Osteocyte (in vitro differentiated cells): ENCODE data around the gene RPS5. TPM values are rescaled to one million over a fixed set of nuclear protein-coding genes. Genes with fewer than 3 reads are reported as not detected.

Experiments
- DNase-seq: peaks from one replicate; pipeline ENCODE4 v3.0.0; 2021; ENCODE audit warnings: mixed read lengths; ENCODE audit not compliant: unreplicated experiment; ENCODE audit errors: extremely low spot score
- H3K27ac Mint-ChIP-seq: one replicate; pipeline ENCODE4 v1.8.0; 2021; ENCODE audit warnings: mild to moderate bottlenecking, mixed read lengths; ENCODE audit not compliant: unreplicated experiment
- H3K27me3 Mint-ChIP-seq: one replicate; pipeline ENCODE4 v1.8.0; 2021; ENCODE audit warnings: mixed read lengths; ENCODE audit not compliant: unreplicated experiment
- H3K36me3 Mint-ChIP-seq: one replicate; pipeline ENCODE4 v1.8.0; 2021; ENCODE audit warnings: mixed read lengths; ENCODE audit not compliant: unreplicated experiment
- H3K4me1 Mint-ChIP-seq: one replicate; pipeline ENCODE4 v1.8.0; 2021; ENCODE audit warnings: mixed read lengths; ENCODE audit not compliant: unreplicated experiment
- H3K4me3 Mint-ChIP-seq: one replicate; pipeline ENCODE4 v1.8.0; 2021; ENCODE audit warnings: mild to moderate bottlenecking, moderate library complexity, mixed read lengths; ENCODE audit not compliant: unreplicated experiment
- H3K9me3 Mint-ChIP-seq: one replicate; pipeline ENCODE4 v1.8.0; 2021; ENCODE audit warnings: mixed read lengths; ENCODE audit not compliant: unreplicated experiment
- CTCF ChIP-seq: fragments of 200-600 bp; sonication (generic); IDR thresholded peaks from 2 replicates; pipeline ENCODE4 v1.5.0; 2021; ENCODE audit warnings: antibody characterized with exemption, mild to moderate bottlenecking, moderate library complexity
- total RNA-seq: library from RNA; stranded (reverse); gene quantifications from 2 replicates; pipeline ENCODE4 v1.2.1, GENCODE V29; 2021

Gene RPS5
- total RNA-seq, 1 donor from 2014 or later, result 942 TPM

DNA sequence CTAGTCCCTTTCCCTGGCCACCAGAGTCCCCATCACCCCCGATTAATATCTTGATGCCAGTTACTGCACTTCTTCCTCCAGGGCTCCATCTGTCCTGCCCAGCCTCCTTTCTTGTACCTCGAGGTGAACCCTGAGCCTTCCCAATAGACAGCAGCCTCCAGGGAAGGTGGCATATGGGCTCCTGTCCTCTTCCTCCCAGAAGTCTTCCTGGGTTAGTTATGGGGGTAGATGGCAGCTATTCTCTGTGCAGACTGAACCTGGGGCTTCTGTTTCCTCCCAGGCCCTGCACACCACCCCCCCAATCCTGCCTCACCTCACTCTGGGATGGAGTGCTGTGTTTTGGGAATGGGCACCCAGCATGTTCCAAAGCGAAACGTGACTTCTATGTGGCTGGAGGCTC is 11.0 kb downstream of the RPS5 start:
- H3K9me3 Mint-ChIP-seq, result no peaks in the 10 kb centered on the region
- peaks cover 15% of the 10 kb centered on the region for H3K36me3 Mint-ChIP-seq
- TF ChIP-seq CTCF, result no peak
- no peak overlapping the region for H3K4me3 Mint-ChIP-seq
- no peaks in the 10 kb centered on the region for H3K27me3 Mint-ChIP-seq
- H3K4me1 Mint-ChIP-seq, result peaks cover 11% of the 10 kb centered on the region
- no peak overlapping the region for H3K27ac Mint-ChIP-seq
- DNase-seq, result no peak

- Mint-ChIP-seq H3K4me3 (no peak overlapping the region), H3K27me3 (no peaks in the 10 kb centered on the region), H3K27ac (no peak overlapping the region), H3K36me3 (peaks cover 12% of the 10 kb centered on the region), H3K9me3 (no peaks in the 10 kb centered on the region), H3K4me1 (peaks cover 11% of the 10 kb centered on the region)
- TF ChIP-seq CTCF, result no peak
- no peak for DNase-seq
These were observed 11.5 kb downstream of the RPS5 start for GRCh38 chr19:58398545-58398944.

GRCh38 chr19:58399903-58400302 is 12.8 kb downstream of the RPS5 start:
- Mint-ChIP-seq H3K4me3 (peak overlapping the region; percentile 85), H3K27me3 (no peaks in the 10 kb centered on the region), H3K36me3 (peaks cover under 1% of the 10 kb centered on the region), H3K9me3 (no peaks in the 10 kb centered on the region), H3K4me1 (peaks cover 13% of the 10 kb centered on the region), H3K27ac (peak overlapping the region; percentile 12)
- no peak for DNase-seq
- TF ChIP-seq CTCF, result no peak

GRCh38 chr19:58400316-58400915 is 13.3 kb downstream of the RPS5 start:
- DNase-seq, result no peak
- no peaks in the 10 kb centered on the region for H3K36me3 Mint-ChIP-seq
- TF ChIP-seq CTCF, result no peak
- peak overlapping the region; percentile 76 for H3K27ac Mint-ChIP-seq
- H3K4me1 Mint-ChIP-seq, result peaks cover 13% of the 10 kb centered on the region
- H3K27me3 Mint-ChIP-seq, result no peaks in the 10 kb centered on the region
- H3K9me3 Mint-ChIP-seq, result no peaks in the 10 kb centered on the region
- H3K4me3 Mint-ChIP-seq, result peak overlapping the region; percentile 85

GRCh38 chr19:58400916-58401839 is 14.1 kb downstream of the RPS5 start:
- no peaks in the 10 kb centered on the region for H3K9me3 Mint-ChIP-seq
- H3K27ac Mint-ChIP-seq, result peak overlapping the region; percentile 94
- H3K4me1 Mint-ChIP-seq, result peaks cover 13% of the 10 kb centered on the region
- H3K36me3 Mint-ChIP-seq, result no peaks in the 10 kb centered on the region
- peak overlapping the region; percentile 85 for H3K4me3 Mint-ChIP-seq
- TF ChIP-seq CTCF, result peak; percentile 11
- H3K27me3 Mint-ChIP-seq, result no peaks in the 10 kb centered on the region
- DNase-seq, result peak; percentile 100
